Right lobe of liver (tissue), 6 donors: ENCODE results near the gene CEP170B. TPM values are rescaled to one million over a fixed set of nuclear protein-coding genes. Genes with fewer than 3 reads are reported as not detected.

Experiments used
- ATAC-seq, 4 donors: fragments of 200-7000 bp; cut with Tn5 transposase; one replicate each; pipeline ENCODE4 v1.9.1; 2020; ENCODE audit warnings: mild to moderate bottlenecking in 4 of 4, moderate library complexity in 4 of 4
- DNase-seq, 3 donors: peaks; one replicate each; pipeline ENCODE4 v3.0.0-alpha.2; 2020
- H3K27ac ChIP-seq, 3 donors: fragments of 200-600 bp; one replicate each; pipeline ENCODE4 v1.8.0; 2022
- H3K27me3 ChIP-seq, 2 donors: fragments of 200-600 bp; one replicate each; pipeline ENCODE4 v1.8.0; 2022
- H3K36me3 ChIP-seq, 4 donors: fragments of 200-600 bp; sonication (generic) in 1 of 4; one replicate each; pipeline versions ENCODE4 v1.5.1 to v1.8.0; 2017 to 2022; ENCODE audit warnings: control low read depth in 1 of 4
- H3K4me1 ChIP-seq, 4 donors: fragments of 200-600 bp; sonication (generic) in 1 of 4; one replicate each; pipeline versions ENCODE4 v1.5.1 to v1.8.0; 2017 to 2022; ENCODE audit warnings: control low read depth in 1 of 4
- H3K4me3 ChIP-seq, 3 donors: fragments of 200-600 bp; one replicate each; pipeline ENCODE4 v1.8.0; 2022
- H3K9me3 ChIP-seq, 4 donors: fragments of 200-600 bp; sonication (generic) in 1 of 4; one replicate each; pipeline versions ENCODE4 v1.5.1 to v1.8.0; 2017 to 2022; ENCODE audit warnings: control low read depth in 1 of 4
- POLR2A ChIP-seq: fragments of 450-650 bp; IDR thresholded peaks from one replicate; pipeline ENCODE4 v1.6.1; 2017; ENCODE audit warnings: antibody characterized with exemption, mild to moderate bottlenecking
- WGBS: methylation state at CpG from one replicate; pipeline ENCODE4 v1.1.6; 2018; ENCODE audit warnings: low coverage, low lambda C conversion rate; ENCODE audit not compliant: insufficient coverage; ENCODE audit errors: missing lambda C conversion rate; 5-methylcytosine and 5-hydroxymethylcytosine counted together
- intact Hi-C, 2 donors: fragments of 100-400 bp; cut with DNase I; formaldehyde crosslinking; loops; one replicate each; pipeline versions ENCODE4 v1.11.2 to v1.14.1; 2022
- total RNA-seq, 6 experiments: library from RNA; depleted of rRNA in 2 of 6; stranded (reverse); fragments of >200 nt in 2 of 6; fragmentation: NEBNext Ultra II Directional in 3 of 6; extraction: Animal tissue kit (Norgen Biotek cat#: 25700) in 3 of 6; gene quantifications; one replicate each; pipeline versions ENCODE4 v1.1.0 to v1.2.4, GENCODE V29; 2016 to 2023
- TF ChIP-seq, protein P1 (sequence below), 4 donors: fragments of 200-600 bp in 3 of 4; fragments of 450-650 bp in 1 of 4; IDR thresholded peaks; one replicate each; pipeline versions ENCODE4 v1.5.1 to v1.8.0; 2016 to 2022; ENCODE audit warnings: antibody characterized with exemption in 4 of 4, mild to moderate bottlenecking in 2 of 4
- donor health status: DM: no; HTN: yes; CAD: no.
- donor health status: DM: no; HTN: no; CAD: no.
- donor health status: DM: no; HTN: no; CAD: no.
- donor health status: DM: no; HTN: yes; CAD: no.
- donor health status: DM: no; HTN: yes; CAD: no.

Gene CEP170B
- total RNA-seq, 6 experiments from 2014 or later: 13.2 to 22.4 (median 16.8) TPM

DNA sequence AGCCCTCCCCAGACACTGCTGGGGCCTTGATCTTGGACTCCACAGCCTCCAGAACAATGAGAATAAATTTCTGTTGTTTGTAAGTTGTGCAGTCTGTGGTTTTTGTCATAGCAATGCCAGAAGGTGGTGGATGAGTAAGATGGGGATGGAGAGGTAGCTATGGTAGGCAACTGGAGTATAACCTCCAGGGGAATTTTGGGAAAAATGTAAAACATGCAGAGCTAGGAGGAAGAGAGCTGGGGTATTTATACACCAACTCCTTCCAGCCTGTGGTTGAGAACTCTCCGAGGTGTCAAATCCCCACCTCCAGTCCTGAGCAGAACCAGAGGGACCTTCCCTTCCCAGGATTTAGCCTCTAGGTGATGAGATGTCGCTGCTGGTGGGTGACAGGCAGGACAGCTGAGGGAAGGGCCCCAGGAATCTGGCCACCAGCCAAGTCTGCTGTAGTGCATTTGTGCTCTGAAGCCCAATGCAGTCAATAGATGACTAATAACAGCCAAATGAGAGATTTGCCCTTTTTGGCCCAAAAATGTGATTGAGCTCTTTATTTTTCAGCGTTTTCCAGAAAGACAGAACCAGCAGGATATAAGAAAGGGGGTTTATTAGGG lies 19.1 kb upstream of the CEP170B start:
- intact Hi-C loops: no loop called here
- no peaks in the 10 kb centered on the region for H3K9me3 ChIP-seq
- 100% methylated on average over 1 of the region's 3 CpGs for WGBS
- H3K27ac ChIP-seq: no peak overlapping the region
- DNase-seq: peak in 1 of 3 donors; percentile 29
- peaks cover 0 to 11% (median 4%) of the 10 kb centered on the region in 4 donors for H3K4me1 ChIP-seq
- peaks cover 0 to 15% of the 10 kb centered on the region in 2 donors for H3K27me3 ChIP-seq
- TF ChIP-seq POLR2A: no peak
- TF ChIP-seq, protein P1, sequence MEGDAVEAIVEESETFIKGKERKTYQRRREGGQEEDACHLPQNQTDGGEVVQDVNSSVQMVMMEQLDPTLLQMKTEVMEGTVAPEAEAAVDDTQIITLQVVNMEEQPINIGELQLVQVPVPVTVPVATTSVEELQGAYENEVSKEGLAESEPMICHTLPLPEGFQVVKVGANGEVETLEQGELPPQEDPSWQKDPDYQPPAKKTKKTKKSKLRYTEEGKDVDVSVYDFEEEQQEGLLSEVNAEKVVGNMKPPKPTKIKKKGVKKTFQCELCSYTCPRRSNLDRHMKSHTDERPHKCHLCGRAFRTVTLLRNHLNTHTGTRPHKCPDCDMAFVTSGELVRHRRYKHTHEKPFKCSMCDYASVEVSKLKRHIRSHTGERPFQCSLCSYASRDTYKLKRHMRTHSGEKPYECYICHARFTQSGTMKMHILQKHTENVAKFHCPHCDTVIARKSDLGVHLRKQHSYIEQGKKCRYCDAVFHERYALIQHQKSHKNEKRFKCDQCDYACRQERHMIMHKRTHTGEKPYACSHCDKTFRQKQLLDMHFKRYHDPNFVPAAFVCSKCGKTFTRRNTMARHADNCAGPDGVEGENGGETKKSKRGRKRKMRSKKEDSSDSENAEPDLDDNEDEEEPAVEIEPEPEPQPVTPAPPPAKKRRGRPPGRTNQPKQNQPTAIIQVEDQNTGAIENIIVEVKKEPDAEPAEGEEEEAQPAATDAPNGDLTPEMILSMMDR (IDR thresholded peaks at IDR 0.05): no peak
- no peaks in the 10 kb centered on the region for H3K36me3 ChIP-seq
- ATAC-seq: no peak
- no peak overlapping the region for H3K4me3 ChIP-seq

DNA sequence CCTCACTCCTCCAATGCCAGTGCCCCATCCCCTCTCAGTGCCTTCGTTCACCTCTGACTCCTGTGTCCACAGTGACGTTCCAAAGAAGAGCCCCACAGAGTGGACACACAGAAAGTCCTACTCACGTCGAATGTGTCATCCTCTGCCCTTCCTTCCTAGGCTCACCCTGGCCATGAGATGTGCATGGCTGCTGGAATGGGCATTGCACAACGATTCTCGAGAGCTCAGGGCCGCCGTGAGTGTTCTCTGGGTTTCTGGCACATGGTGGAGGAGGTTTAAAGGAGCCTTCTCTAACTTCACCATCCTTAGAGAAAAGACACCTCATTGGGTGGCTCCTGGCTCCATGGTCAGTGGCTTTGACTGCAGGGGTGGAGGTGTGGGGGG lies 12.8 kb upstream of the CEP170B start:
- H3K9me3 ChIP-seq: no peaks in the 10 kb centered on the region
- no peaks in the 10 kb centered on the region for H3K27me3 ChIP-seq
- H3K4me1 ChIP-seq: no peaks in the 10 kb centered on the region
- H3K27ac ChIP-seq: no peak overlapping the region
- H3K4me3 ChIP-seq: no peak overlapping the region
- TF ChIP-seq POLR2A: no peak
- TF ChIP-seq, protein P1 (IDR thresholded peaks at IDR 0.05): no peak
- 55% methylated on average over 7 of the region's 8 CpGs for WGBS
- intact Hi-C loops: no loop called here
- DNase-seq (peak in 2 of 3 donors; percentile 9 to 11), ATAC-seq (no peak)
- no peaks in the 10 kb centered on the region for H3K36me3 ChIP-seq

DNA sequence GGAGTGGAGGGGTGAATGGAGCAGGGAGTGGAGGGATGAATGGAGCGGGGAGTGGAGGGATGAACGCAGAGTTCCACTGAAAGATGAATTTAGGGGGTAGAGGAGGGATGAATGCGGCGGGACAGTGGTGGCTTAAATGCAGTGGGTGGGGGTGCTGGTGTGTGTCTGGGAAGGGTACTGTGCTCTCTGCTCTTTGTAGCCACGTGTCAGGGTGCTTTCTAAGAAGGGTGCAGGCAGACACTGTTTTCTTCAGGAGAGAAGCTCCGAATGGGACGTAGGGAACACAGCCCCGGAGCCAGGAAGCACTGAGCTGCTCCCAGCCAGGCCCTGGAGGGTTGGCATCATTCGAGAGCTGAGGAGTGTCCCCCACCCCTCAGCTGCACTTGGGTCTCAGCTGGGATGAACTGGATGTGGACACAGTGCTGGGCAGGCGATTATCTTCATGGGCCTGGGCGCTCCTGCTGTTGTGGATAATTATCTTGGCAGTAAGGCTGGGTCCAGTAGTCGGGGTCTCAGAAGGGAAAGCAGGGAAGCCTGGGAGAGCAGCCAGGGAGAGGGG lies 9.5 kb upstream of the CEP170B start:
- intact Hi-C loops: no loop called here
- no peaks in the 10 kb centered on the region for H3K4me1 ChIP-seq
- H3K27ac ChIP-seq: no peak overlapping the region
- WGBS: 73% methylated on average over 4 of the region's 12 CpGs
- TF ChIP-seq, protein P1 (IDR thresholded peaks at IDR 0.05): no peak
- no peak for TF ChIP-seq POLR2A
- DNase-seq (peak in 2 of 3 donors; percentile 15 to 33), ATAC-seq (peak in 3 of 4 donors; percentile 27 to 39 (median 37))
- H3K4me3 ChIP-seq: no peak overlapping the region
- no peaks in the 10 kb centered on the region for H3K27me3 ChIP-seq
- no peaks in the 10 kb centered on the region for H3K9me3 ChIP-seq
- H3K36me3 ChIP-seq: no peaks in the 10 kb centered on the region

DNA sequence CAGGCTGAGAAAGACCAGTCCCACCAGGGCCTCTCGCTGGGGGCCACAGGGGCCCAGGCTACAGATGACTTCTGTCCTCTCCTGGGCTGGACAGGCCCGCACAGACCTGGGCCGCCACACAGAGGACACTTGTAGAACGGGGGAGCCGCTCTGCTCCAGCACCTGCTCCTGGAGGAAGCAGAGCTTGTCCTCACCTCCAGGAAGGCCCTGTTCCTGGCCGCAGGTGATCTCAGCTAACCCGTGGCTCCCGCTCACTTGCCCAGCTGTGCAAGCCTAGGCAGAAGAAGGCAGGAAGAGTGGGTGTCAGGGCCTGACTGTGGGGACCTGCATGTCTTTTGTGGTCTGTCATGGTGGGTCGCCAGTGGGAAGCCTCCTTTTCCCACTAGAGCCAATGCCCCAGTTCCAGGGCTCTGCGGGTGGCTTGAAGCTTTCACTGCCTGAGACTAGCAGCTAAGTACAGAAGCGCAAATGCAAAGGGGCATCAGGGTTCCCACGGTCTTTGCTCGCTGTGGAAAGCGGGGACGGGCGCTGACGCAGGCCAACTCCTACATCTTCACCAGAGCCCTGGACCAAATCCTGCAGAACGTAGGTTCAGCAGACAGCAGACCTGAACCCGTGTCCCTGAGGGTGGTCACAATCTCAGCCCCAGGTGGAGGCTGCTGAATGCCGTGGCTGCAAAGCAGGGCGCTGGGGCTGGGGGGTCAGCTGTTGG lies 8.8 kb upstream of the CEP170B start:
- peak; percentile 40 to 68 (median 60) for ATAC-seq
- no peaks in the 10 kb centered on the region for H3K36me3 ChIP-seq
- WGBS: 89% methylated on average over 10 of the region's 21 CpGs

More for the DNA sequence above, 8.8 kb upstream of the CEP170B start:
- DNase-seq: peak; percentile 28 to 47 (median 39)
- Histone ChIP-seq H3K4me3 (no peak overlapping the region), H3K27me3 (no peaks in the 10 kb centered on the region), H3K27ac (no peak overlapping the region), H3K9me3 (no peaks in the 10 kb centered on the region), H3K4me1 (no peaks in the 10 kb centered on the region)
- TF ChIP-seq POLR2A: no peak
- TF ChIP-seq, protein P1 (IDR thresholded peaks at IDR 0.05): no peak
- intact Hi-C loops: no loop called here
